KOPT-K1 (cell line): ENCODE measurements around the gene ZNF670.
"Not testable (repeated sequence)": the region's sequence is repeated elsewhere in the genome, so short reads cannot be mapped to it uniquely, and the experiment has no call there.

Experiments
- H3K27ac ChIP-seq: fragments of 200-600 bp; sonication (generic); 2 replicates; pipeline ENCODE4 v1.5.1; 2016; ENCODE audit warnings: antibody characterized with exemption, mild to moderate bottlenecking, low read depth, low read length; ENCODE audit not compliant: poor library complexity, severe bottlenecking
- H3K36me3 ChIP-seq: fragments of 200-600 bp; sonication (generic); 2 replicates; pipeline ENCODE4 v1.5.1; 2017; ENCODE audit warnings: antibody characterized with exemption, mild to moderate bottlenecking, low read length, moderate library complexity; ENCODE audit not compliant: insufficient read depth
- H3K9me3 ChIP-seq: fragments of 200-600 bp; sonication (generic); 2 replicates; pipeline ENCODE4 v1.5.1; 2017; ENCODE audit warnings: antibody characterized with exemption, low read length, mild to moderate bottlenecking; ENCODE audit not compliant: insufficient read depth, poor library complexity, severe bottlenecking

Gene ZNF670

GRCh38 chr1:247078258-247079140, at the start of gene ZNF670:
TSS of gene ZNF670 (minus strand) at chr1:247078811. CDS start at chr1:247078596, 215 bp downstream.
- Histone ChIP-seq H3K27ac (peak within 1 kb of the TSS; percentile 81), H3K9me3 (peaks cover 28% of the 10 kb centered on the region), H3K36me3 (peaks cover 26% of the 10 kb centered on the region)

GRCh38 chr1:247127519-247128282, 49.1 kb upstream of the ZNF670 start:
- Histone ChIP-seq H3K9me3 (peaks cover 28% of the 10 kb centered on the region), H3K36me3 (peaks cover 26% of the 10 kb centered on the region)
- H3K27ac ChIP-seq = not testable (repeated sequence)

GRCh38 chr1:247126601-247127000, 48.0 kb upstream of the ZNF670 start:
- peaks cover 15% of the 10 kb centered on the region for H3K36me3 ChIP-seq
- H3K27ac ChIP-seq = not testable (repeated sequence)
- peaks cover 17% of the 10 kb centered on the region for H3K9me3 ChIP-seq

GRCh38 chr1:247126166-247126565, 47.6 kb upstream of the ZNF670 start:
- peaks cover 13% of the 10 kb centered on the region for H3K9me3 ChIP-seq
- H3K36me3 ChIP-seq = peaks cover 11% of the 10 kb centered on the region
- not testable (repeated sequence) for H3K27ac ChIP-seq

GRCh38 chr1:247121382-247121781, 42.8 kb upstream of the ZNF670 start:
- Histone ChIP-seq H3K9me3 (no peaks in the 10 kb centered on the region), H3K27ac (no peak overlapping the region), H3K36me3 (no peaks in the 10 kb centered on the region)

GRCh38 chr1:247120408-247120668, 41.7 kb upstream of the ZNF670 start:
- not testable (repeated sequence) for H3K27ac ChIP-seq, H3K9me3 ChIP-seq, H3K36me3 ChIP-seq

- Histone ChIP-seq H3K9me3 (no peaks in the 10 kb centered on the region), H3K36me3 (no peaks in the 10 kb centered on the region), H3K27ac (no peak overlapping the region)
Observed at GRCh38 chr1:247119600-247120407, 41.2 kb upstream of the ZNF670 start.

- Histone ChIP-seq H3K36me3 (no peaks in the 10 kb centered on the region), H3K9me3 (no peaks in the 10 kb centered on the region)
Observed at GRCh38 chr1:247118946-247119446, 40.4 kb upstream of the ZNF670 start.

GRCh38 chr1:247115545-247115944, 36.9 kb upstream of the ZNF670 start:
- H3K36me3 ChIP-seq = no peaks in the 10 kb centered on the region
- H3K9me3 ChIP-seq = peaks cover 22% of the 10 kb centered on the region
- no peak overlapping the region for H3K27ac ChIP-seq

More at GRCh38 chr1:247118946-247119446, 40.4 kb upstream of the ZNF670 start:
- no peak overlapping the region for H3K27ac ChIP-seq

GRCh38 chr1:247115141-247115510, 36.5 kb upstream of the ZNF670 start:
- peaks cover 22% of the 10 kb centered on the region for H3K9me3 ChIP-seq
- no peak overlapping the region for H3K27ac ChIP-seq
- no peaks in the 10 kb centered on the region for H3K36me3 ChIP-seq

GRCh38 chr1:247114351-247115140, 35.9 kb upstream of the ZNF670 start:
- Histone ChIP-seq H3K27ac (no peak overlapping the region), H3K9me3 (peaks cover 22% of the 10 kb centered on the region), H3K36me3 (no peaks in the 10 kb centered on the region)

GRCh38 chr1:247113733-247114271, 35.2 kb upstream of the ZNF670 start:
- no peaks in the 10 kb centered on the region for H3K36me3 ChIP-seq
- H3K27ac ChIP-seq = no peak overlapping the region
- H3K9me3 ChIP-seq = peaks cover 22% of the 10 kb centered on the region

GRCh38 chr1:247113094-247113497, 34.5 kb upstream of the ZNF670 start:
- Histone ChIP-seq H3K36me3 (no peaks in the 10 kb centered on the region), H3K27ac (no peak overlapping the region), H3K9me3 (peaks cover 22% of the 10 kb centered on the region)

GRCh38 chr1:247112479-247112781, 33.8 kb upstream of the ZNF670 start:
- H3K9me3 ChIP-seq = peaks cover 22% of the 10 kb centered on the region
- no peak overlapping the region for H3K27ac ChIP-seq
- no peaks in the 10 kb centered on the region for H3K36me3 ChIP-seq
